Measurements from ENCODE around the gene PLEKHM3.
"Not testable (repeated sequence)": the region's sequence is repeated elsewhere in the genome, so short reads cannot be mapped to it uniquely, and the experiment has no call there.

Gene PLEKHM3

DNA sequence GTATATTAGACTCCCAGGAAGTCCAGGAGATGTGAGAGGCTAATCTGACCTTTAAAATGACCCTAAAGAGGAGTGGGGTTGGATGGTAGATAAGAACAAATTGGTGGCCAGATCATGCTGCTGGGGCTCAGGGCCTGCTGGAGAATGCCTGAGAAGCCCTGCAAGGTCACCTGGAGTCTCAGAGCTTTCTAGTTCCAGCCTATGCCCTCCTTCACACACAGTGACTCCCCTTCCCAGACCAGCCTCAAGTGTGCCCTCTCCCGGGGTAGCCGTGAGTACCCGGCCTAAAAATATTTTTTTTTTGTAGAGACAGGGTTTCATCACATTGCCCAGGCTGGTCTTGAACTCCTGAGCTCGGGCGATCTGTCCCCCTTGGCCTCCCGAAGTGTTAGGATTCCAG, 211.4 kb downstream of the PLEKHM3 start:
- no peak overlapping the region for H3K4me3 ChIP-seq (replicated peaks in 1 of 2; ENCODE audit: low read depth in 2 of 2, low read length in 2 of 2)
- no peak for DNase-seq (ENCODE audit: low read depth in 2 of 2)
- TF ChIP-seq, protein P1, sequence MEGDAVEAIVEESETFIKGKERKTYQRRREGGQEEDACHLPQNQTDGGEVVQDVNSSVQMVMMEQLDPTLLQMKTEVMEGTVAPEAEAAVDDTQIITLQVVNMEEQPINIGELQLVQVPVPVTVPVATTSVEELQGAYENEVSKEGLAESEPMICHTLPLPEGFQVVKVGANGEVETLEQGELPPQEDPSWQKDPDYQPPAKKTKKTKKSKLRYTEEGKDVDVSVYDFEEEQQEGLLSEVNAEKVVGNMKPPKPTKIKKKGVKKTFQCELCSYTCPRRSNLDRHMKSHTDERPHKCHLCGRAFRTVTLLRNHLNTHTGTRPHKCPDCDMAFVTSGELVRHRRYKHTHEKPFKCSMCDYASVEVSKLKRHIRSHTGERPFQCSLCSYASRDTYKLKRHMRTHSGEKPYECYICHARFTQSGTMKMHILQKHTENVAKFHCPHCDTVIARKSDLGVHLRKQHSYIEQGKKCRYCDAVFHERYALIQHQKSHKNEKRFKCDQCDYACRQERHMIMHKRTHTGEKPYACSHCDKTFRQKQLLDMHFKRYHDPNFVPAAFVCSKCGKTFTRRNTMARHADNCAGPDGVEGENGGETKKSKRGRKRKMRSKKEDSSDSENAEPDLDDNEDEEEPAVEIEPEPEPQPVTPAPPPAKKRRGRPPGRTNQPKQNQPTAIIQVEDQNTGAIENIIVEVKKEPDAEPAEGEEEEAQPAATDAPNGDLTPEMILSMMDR (IDR thresholded peaks at IDR 0.05; ENCODE audit: low read depth, low read length) = no peak

DNA sequence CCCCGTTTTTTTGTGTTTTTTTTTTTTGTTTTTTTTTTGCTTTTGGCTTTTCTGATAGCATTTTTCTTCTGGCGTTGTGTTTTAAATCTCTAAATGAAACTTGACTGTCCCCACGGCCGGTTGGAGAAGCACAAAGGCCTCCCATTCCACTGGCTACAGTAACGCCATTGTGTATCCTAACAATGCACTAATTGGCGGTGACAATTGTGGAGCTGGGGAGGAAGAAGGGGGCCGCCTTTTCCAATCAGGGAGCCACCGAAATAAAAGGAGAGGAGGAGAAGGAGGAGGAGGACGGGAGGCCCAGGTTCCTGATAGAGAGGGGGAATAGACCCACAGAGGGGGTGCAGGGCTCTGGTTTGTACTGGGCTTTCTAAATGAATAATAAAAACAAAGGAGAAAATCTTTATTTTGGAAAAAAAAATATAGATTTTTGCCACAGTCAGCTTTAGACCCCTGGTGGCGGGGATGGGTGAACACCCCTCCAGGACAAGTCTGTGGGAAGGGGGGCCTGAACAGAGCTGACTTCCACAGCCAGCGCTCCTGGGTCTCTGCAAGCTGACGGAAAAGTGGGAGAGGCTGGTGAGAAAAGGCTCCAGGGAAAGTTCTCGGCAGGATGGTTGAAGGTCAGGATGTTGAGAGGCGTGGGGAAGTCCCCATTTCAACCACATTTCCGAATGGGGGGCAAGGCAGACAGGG, 212.0 kb downstream of the PLEKHM3 start:
- no peak for DNase-seq (ENCODE audit: low read depth in 2 of 2)
- H3K4me3 ChIP-seq (replicated peaks in 1 of 2; ENCODE audit: low read depth in 2 of 2, low read length in 2 of 2) = no peak overlapping the region
- TF ChIP-seq, protein P1 (IDR thresholded peaks at IDR 0.05; ENCODE audit: low read depth, low read length) = peak; percentile 25

DNA sequence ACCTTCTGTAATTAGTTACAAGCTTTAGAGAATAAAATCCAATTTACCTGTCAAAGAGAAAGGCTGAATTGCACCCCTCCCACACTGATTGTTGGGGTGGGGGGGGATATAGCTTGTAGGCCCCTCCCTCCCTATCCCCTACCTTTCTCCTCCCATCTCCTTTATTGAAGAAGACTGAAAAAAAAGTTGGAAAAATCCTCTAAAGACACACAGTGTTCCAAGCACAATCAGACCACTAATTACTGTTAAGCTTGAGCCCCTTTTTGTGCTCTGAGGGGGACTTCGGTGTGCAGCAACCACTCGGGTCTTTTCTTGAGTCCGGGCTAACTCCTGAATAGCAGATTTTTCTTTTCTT, 212.6 kb downstream of the PLEKHM3 start:
- DNase-seq (ENCODE audit: low read depth in 2 of 2) = no peak
- TF ChIP-seq, protein P1 (IDR thresholded peaks at IDR 0.05; ENCODE audit: low read depth, low read length) = no peak
- H3K4me3 ChIP-seq (replicated peaks in 1 of 2; ENCODE audit: low read depth in 2 of 2, low read length in 2 of 2) = no peak overlapping the region

DNA sequence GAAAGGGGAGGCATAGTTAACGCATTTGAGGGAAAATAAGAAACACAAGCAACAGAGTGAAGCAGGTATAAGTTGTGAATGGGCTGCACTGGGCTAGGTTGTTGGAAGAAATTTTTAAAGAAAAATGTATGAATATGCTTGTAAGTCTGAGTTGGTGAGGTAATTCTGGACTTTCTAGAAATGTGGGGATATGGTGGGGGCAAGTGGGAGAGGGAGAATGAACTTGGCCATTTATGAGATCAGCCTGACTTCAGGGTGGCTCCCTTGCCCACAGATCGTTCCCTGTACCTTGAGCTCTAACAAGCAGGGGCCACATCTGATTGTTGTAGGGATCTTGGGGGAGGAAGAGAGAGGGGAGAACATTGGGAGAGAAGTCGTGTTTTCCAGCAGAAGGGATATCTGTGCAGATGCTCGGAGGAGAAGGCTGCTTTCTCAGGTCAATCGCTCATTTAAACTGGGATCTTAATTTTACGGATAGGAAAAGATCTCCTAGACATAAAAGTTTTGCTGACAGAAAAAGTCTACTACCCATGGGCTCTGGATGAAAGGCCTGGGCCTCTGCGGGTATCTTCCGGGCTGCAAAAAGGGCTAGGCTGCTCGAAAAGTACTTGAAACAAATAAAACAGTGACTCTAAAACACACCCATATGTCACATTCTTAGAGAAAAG, 213.1 kb downstream of the PLEKHM3 start:
- DNase-seq (ENCODE audit: low read depth in 2 of 2) = no peak
- no peak overlapping the region for H3K4me3 ChIP-seq (replicated peaks in 1 of 2; ENCODE audit: low read depth in 2 of 2, low read length in 2 of 2)
- TF ChIP-seq, protein P1 (IDR thresholded peaks at IDR 0.05; ENCODE audit: low read depth, low read length) = no peak

DNA sequence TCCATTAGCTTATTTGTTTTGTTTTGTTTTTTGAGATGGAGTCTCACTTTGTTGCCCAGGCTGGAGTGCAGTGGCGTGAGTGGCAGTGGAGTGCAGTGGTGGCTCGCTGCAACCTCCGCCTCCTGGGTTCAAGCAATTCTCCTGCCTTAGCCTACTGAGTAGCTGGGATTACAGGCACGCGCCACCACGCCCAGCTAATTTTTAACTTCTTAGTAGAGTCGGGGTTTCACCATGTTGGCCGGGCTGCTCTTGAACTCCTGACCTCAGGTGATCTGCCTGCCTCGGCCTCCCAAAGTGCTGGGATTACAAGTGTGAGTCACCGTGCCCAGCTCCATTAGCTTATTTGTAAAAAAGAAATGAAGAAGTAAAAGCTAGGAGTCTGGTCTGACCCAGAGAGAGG, 213.7 kb downstream of the PLEKHM3 start:
- H3K4me3 ChIP-seq (replicated peaks in 1 of 2; ENCODE audit: low read depth in 2 of 2, low read length in 2 of 2); DNase-seq (ENCODE audit: low read depth in 2 of 2): not testable (repeated sequence)

DNA sequence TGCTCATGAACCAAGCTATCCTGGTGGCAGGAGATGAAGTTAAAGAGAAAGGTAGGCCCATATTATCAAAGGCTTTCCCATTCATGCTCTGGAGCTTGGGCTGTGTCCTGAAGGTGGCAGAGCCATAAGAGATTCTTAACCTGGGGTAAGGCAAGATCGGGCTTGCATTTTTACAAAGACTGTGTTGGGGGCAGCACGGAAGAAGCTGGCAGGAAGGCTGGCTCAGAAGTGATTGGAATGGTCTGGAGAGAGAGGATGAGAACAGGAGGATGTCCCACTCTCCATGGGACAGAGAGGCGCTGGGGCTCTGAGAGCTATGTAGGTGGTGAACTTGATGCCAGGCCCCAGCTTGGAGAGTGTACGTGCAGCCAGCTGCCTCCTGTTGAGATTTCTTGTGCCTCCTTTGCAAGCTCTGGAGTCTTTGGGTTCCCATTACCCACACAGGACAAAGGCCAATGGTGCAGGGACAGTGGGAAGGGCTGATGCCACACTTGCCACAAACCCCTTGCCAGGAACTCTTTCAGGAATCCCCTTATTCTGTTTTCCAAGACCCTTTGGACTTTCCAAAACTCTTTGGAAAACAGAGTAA, 215.0 kb downstream of the PLEKHM3 start:
- TF ChIP-seq, protein P1 (IDR thresholded peaks at IDR 0.05; ENCODE audit: low read depth, low read length) = no peak

DNA sequence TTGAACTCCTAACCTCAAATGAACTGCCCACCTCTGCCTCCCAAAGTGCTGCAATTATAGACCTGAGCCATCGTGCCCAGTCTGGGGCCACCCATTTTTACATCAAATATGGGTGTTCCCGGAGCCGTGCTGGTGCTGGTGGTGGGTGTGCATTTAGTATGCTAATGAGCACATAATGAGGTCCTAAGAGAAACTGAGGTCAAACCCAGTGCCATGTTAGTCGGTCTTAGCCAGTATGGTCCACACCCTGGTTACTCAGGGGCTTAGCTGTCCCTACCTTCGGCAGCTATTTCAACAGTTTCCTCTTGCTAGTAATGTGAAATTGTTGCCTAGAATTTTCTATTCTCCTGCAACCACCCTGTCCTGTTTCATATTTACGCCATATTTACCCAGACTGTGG, 217.2 kb downstream of the PLEKHM3 start:
- no peak overlapping the region for H3K4me3 ChIP-seq (replicated peaks in 1 of 2; ENCODE audit: low read depth in 2 of 2, low read length in 2 of 2)
- TF ChIP-seq, protein P1 (IDR thresholded peaks at IDR 0.05; ENCODE audit: low read depth, low read length) = no peak
- no peak for DNase-seq (ENCODE audit: low read depth in 2 of 2)

More for the DNA sequence above, 215.0 kb downstream of the PLEKHM3 start:
- DNase-seq (ENCODE audit: low read depth in 2 of 2) = no peak
- H3K4me3 ChIP-seq (replicated peaks in 1 of 2; ENCODE audit: low read depth in 2 of 2, low read length in 2 of 2) = no peak overlapping the region
